HG03139 (cell line): ENCODE measurements around the gene ZMAT5.

Source experiments
- ATAC-seq: cut with Tn5 transposase; IDR thresholded peaks from one replicate; pipeline ENCODE4 v1.9.1; 2021; ENCODE audit not compliant: unreplicated experiment

Gene ZMAT5

DNA sequence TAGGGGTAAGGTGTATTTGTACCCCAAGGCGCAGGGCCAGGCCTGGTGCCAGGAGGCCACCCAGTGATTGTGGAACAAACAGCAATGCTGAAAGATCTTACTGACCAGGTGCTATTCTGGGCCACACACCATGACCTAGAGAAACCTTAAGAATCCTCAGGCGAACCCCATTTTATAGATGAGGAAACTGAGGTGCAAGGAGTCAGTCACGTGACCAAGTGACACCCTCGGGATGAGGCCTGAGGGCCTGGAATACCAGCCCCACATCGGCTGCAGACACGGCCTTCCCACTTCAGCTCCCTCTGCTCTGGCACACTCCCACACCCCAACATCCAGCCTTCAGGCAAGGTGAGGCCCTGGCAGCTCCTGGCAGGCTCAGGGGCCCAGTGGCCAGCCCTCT lies 33.9 kb downstream of the ZMAT5 start:
- ATAC-seq: no peak

GRCh38 chr22:29731058-29731850 lies 35.6 kb downstream of the ZMAT5 start:
- no peak for ATAC-seq

- no peak for ATAC-seq
These were observed 37.6 kb downstream of the ZMAT5 start for GRCh38 chr22:29729161-29729560.

DNA sequence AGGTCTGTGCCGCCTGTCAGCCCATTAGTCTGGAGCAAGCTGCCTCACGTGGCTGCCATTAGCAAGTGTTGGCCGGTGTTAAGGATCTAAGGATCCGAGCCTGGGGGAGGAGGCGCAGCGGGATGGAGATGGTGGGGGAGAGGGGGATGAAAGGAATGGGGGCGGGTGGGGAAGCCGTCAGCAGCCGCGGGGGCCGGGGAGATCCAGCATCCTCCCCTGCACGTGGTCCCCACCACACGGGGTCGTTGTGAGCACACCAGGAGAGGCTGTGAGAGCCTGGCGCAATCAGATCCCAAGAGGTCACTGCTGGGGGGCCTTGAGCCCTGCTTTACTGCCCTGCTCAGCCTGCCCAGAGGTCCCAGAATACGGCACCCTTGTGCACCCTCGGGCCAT lies 39.7 kb downstream of the ZMAT5 start:
- ATAC-seq: no peak

DNA sequence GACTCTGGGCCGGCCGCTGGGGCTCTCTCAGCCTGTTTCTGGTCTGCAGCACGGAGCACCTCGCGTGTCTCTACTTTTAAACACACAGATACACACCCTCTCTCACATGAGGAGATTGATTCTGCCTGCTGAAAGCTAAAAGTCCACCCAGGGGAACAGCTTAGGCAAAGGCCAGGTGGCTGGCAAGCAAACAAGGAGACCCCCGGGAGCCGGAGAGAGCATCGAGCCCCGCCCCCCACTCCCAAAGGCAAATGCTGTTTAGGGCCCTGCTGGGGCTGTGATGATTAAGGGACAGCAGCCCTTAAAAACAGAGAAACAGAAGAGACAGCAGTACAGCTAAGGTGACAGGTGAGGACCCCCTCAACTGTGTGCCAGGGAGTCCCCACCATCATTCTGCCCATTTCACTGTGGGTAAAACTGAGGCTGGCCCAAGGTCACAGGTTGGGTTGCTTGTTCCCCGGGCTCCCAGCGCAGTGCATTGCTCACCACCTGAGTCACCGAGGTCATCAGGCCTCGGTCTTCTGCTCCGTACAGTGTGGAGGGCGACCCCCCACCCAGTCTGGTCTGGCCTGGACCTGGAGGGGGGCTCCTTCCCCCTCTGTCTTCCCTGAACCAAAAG lies 40.2 kb downstream of the ZMAT5 start:
- no peak for ATAC-seq

DNA sequence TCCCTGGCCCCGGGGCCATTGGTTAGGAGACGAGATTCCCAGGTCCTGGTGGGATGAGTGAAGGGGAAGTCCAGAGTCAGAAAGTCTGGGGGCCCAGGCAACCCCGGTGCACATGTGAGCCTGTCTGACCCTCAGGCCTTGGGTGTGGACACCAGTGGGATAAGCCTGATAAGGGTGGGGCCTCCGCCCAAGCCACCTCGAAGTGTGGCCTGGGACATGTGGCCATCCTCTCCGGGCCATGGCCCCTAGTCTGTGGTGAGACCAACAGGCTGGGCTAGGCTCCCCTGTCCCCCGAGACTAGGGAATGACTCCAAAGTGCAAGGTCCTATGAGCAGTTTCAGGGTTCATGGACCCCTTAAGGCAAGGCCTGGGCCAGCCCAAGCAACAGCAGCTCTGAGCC lies 40.7 kb downstream of the ZMAT5 start:
- ATAC-seq: no peak

DNA sequence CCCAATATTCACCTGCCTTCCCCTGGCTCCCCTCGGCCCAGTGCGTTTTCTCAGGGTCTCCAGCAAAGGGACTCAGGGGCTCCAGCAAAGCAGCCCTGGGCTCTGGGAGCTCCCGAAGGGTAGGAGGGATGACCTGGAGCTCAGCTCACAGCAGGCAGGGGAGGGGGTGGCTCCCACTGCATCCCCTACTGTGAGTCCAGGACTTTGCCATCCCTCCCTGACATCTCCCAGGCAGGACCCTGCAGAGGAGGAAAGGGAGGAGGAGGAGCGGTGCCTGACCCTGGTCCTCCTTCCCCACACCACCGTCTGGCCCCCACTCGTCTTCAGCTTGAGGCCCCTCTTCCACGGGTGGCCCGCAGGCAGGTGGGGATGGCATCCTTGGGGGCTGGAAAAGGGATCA lies 42.0 kb downstream of the ZMAT5 start:
- ATAC-seq: no peak

DNA sequence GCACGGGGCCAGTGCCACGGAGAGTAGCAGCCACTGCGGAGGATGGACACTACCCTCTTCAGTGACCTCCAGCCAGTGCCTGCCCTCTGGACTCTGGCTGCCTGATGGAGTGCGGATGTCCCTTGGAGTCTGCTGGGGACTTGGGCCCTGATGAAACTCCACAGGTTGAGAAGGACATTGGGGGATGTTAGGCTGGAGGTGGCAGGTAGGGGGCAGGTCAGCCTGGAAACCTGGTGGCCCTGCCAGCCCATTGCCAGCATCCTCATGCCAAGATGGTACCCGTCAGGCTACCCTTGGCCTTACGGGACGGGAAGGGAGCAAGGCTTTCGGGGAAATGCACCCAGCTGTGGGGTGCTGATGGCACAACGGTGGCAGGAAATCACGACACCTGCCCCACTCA lies 43.0 kb downstream of the ZMAT5 start:
- ATAC-seq: no peak

GRCh38 chr22:29722587-29722986 lies 44.2 kb downstream of the ZMAT5 start:
- no peak for ATAC-seq

DNA sequence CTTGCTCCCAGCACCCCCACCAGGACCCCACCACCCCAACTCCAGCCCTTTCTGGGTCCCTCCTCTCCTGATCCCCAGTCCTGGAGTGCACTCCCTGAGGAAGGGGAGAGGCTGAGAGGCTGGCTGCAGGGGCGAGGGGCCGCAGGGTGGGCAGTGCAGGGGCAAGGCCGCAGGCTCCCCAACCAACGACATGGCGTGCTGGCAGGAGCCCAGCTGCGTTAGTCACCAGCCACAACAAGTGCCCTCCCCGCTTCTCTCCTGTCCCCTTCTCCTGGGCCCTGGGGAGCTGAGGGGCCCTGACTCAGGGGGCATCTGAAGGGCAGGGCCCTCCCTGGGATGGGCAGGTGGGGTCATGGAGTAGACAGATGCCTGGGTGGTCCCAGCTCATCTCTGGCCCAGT lies 44.7 kb downstream of the ZMAT5 start:
- no peak for ATAC-seq

DNA sequence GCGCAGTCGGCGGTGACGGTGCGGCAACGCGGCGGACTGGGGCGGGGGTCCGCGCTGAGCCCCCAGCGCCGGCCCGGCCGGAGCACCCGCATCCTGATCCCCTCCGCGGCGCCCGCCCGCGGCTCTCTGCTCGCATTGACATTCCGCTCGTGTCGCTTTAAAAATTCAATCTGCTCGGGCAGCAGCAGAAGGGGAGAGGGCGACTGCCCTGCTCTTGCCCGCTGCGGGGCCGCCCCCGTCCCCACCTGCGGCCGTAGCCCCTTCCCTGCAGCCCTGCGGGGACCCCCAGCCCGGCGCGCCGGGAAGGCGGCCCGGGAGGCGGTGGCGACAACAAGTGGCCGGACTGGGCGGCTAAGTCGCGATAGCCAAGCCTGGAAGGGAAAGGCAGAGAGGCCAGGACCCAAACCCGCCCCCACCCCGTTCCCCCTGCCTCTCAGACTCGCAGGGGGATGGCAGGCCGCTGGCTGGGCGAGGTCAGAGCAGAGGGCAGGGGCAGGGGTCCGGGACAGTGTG lies 45.9 kb downstream of the ZMAT5 start:
- no peak for ATAC-seq

- no peak for ATAC-seq
These were observed 46.7 kb downstream of the ZMAT5 start, which contains the start of gene CABP7 for GRCh38 chr22:29719899-29720645. Gene CABP7 (plus strand): TSS chr22:29720003. CDS start chr22:29720425, 422 bp downstream.

DNA sequence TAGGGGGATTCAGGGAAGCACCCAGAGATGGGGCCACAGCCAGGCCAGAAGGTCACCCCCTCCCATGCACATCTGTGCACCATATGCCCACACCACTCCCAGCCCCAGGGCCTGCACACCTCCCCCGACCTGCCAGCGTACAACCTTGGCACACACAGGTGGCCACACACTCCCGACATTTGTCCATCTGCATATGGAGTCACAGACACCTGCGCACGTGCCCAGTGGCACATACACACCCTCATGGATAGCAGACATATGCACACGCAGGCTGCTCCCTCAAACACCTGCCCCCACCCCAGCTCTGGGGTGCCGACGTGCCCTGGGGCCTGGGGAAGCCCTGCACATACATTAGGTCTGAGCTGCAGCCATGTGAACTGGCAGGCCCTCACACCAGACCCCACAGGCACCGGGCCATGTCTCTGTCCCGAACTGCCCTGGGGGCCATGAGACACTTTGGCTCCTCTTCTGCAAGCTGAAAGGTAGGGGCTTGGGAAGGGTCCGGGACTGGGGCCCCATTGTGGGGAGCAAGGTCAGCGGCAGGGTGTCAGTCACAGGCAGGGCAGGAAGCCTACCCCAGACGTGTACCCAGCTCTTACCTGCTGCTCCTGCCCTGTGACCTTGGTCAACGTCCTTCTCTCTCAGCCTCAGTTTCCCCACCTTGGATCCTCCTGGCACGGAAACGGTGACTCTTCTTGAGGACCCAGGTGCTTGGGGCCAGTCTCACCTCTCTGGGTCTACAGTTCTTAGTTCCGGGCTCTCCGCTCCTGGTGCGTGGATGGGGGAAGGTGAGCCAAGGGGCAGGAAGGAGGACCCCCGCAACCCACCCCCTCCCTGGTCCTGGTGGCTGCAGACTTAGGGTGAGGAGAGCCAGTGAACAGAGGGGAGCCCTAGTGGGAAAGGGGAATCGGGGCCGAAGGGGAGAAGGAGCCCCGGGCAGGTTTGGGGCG lies 47.6 kb downstream of the ZMAT5 start:
- no peak for ATAC-seq

GRCh38 chr22:29717789-29718188 lies 49.0 kb downstream of the ZMAT5 start:
- no peak for ATAC-seq

- no peak for ATAC-seq
These were observed 49.8 kb downstream of the ZMAT5 start for GRCh38 chr22:29716814-29717545.

DNA sequence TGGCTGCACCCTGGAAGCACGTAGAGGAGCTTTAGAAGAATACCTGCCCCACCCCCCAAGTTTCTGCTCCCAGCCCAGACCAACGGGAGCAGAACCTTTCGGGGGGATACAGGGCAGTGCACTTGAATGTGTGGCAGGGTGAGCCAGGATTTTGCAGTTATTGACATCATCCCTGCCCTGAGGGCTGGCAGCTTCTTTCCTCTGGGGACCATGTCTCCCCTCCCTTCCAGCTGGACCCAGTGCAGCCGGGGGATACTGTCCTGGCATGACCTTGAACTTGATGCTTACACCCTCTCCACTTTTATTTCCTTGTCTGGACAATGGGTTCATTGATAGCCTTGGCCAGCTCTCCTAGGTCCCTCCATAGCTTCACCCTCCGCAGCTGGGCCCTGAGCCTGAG lies 51.1 kb downstream of the ZMAT5 start:
- ATAC-seq: no peak

DNA sequence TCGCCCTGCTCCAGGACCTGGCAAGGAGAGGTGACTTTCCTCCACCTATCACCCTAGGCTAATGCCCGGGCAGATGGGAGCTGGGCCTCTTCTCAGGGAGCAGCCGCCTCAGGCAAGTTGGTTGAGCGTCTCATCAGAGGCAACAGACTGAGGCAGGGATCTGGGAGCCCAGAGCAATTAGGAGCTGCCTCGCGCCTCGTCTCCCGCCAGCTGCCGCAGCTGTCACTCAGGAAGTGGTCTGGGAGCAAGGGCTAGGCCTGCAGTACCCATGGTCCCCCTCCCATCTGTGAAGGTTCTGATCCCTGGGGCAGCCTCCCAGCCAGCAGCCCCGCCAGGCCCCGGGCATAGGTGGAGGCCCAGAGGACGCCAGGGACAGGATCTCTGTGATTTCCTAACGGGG lies 51.6 kb downstream of the ZMAT5 start:
- no peak for ATAC-seq

GRCh38 chr22:29713156-29713727 lies 53.6 kb downstream of the ZMAT5 start:
- no peak for ATAC-seq

DNA sequence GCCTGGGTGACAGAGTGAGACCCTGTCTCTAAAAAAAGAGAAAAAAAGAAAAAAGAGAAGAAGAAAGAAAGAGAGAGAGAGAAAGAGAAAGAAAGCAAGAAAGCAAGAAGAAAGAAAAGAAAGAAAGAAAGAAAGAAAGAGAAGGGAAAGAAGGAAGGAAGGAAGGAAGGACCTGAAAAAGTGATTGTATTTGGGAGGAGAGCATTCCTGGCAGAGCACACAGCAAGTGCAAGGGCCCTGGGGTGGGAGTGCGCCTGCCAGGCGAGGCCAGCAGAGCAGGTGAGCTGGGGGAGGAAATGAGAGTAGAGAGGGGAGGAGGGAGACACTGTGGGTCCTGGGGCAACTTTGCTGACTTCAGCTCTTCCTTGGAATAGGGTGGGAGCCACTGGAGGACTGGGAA lies 54.7 kb downstream of the ZMAT5 start:
- no peak for ATAC-seq
